Measurements from ENCODE around the gene GPRC5A.

The GPRC5A gene

DNA sequence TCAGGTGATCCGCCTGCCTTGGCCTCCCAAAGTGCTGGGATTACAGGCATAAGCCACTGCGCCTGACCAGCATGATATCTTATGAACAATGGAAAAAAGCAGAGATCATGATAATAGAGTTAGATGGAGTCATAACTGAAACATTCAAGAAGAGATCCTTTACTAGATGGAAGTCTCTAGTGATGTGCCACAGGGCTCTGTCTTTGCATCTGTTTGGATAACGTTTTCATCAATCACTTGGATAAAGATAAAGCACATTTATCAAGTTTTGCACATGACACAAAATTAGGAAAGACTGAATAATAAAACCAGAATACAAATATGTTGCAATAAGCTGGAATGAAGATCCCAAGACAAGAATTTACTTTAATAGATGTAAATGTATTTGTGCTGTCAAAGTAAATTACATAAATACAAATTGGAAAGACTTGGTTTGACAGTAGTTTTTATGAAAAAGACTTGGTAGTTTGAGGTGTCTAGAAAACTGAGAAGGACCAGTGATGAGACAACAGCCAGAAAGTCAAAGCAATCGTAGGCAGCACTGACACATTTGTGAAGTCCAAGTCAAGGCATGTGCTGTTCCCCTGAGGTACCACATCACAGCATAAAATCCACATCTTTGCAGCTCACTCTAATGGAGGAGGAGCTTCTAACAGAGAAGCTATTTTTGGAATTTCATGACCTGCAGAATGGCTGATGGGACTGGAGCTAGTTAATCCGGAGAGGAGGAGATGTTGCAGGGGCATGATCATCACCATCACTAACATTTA is 28.5 kb downstream of the GPRC5A start:
- Histone ChIP-seq H3K27ac (replicated peaks) (no peak overlapping the region), H3K4me3 (replicated peaks; ENCODE audit: insufficient read depth, low read length) (no peak overlapping the region), H3K27me3 (ENCODE audit: insufficient read depth, poor library complexity, severe bottlenecking) (no peaks in the 10 kb centered on the region)
- no peak for DNase-seq (ENCODE audit: low read depth in 1 of 2, low spot score in 1 of 2)
- TF ChIP-seq GABPA (IDR thresholded peaks at IDR 0.05; ENCODE audit: low read depth): no peak
- TF ChIP-seq, protein P1, sequence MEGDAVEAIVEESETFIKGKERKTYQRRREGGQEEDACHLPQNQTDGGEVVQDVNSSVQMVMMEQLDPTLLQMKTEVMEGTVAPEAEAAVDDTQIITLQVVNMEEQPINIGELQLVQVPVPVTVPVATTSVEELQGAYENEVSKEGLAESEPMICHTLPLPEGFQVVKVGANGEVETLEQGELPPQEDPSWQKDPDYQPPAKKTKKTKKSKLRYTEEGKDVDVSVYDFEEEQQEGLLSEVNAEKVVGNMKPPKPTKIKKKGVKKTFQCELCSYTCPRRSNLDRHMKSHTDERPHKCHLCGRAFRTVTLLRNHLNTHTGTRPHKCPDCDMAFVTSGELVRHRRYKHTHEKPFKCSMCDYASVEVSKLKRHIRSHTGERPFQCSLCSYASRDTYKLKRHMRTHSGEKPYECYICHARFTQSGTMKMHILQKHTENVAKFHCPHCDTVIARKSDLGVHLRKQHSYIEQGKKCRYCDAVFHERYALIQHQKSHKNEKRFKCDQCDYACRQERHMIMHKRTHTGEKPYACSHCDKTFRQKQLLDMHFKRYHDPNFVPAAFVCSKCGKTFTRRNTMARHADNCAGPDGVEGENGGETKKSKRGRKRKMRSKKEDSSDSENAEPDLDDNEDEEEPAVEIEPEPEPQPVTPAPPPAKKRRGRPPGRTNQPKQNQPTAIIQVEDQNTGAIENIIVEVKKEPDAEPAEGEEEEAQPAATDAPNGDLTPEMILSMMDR (IDR thresholded peaks at IDR 0.05; ENCODE audit: insufficient read depth, low read length): no peak
- TF ChIP-seq POLR2AphosphoS5 (IDR thresholded peaks at IDR 0.05; ENCODE audit: low read depth): no peak
- TF ChIP-seq, protein P2, sequence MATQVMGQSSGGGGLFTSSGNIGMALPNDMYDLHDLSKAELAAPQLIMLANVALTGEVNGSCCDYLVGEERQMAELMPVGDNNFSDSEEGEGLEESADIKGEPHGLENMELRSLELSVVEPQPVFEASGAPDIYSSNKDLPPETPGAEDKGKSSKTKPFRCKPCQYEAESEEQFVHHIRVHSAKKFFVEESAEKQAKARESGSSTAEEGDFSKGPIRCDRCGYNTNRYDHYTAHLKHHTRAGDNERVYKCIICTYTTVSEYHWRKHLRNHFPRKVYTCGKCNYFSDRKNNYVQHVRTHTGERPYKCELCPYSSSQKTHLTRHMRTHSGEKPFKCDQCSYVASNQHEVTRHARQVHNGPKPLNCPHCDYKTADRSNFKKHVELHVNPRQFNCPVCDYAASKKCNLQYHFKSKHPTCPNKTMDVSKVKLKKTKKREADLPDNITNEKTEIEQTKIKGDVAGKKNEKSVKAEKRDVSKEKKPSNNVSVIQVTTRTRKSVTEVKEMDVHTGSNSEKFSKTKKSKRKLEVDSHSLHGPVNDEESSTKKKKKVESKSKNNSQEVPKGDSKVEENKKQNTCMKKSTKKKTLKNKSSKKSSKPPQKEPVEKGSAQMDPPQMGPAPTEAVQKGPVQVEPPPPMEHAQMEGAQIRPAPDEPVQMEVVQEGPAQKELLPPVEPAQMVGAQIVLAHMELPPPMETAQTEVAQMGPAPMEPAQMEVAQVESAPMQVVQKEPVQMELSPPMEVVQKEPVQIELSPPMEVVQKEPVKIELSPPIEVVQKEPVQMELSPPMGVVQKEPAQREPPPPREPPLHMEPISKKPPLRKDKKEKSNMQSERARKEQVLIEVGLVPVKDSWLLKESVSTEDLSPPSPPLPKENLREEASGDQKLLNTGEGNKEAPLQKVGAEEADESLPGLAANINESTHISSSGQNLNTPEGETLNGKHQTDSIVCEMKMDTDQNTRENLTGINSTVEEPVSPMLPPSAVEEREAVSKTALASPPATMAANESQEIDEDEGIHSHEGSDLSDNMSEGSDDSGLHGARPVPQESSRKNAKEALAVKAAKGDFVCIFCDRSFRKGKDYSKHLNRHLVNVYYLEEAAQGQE (IDR thresholded peaks at IDR 0.05; ENCODE audit: insufficient replicate concordance, low read depth): no peak
- no peak for TF ChIP-seq SPI1 (IDR thresholded peaks at IDR 0.05; ENCODE audit: borderline replicate concordance, low read depth)

DNA sequence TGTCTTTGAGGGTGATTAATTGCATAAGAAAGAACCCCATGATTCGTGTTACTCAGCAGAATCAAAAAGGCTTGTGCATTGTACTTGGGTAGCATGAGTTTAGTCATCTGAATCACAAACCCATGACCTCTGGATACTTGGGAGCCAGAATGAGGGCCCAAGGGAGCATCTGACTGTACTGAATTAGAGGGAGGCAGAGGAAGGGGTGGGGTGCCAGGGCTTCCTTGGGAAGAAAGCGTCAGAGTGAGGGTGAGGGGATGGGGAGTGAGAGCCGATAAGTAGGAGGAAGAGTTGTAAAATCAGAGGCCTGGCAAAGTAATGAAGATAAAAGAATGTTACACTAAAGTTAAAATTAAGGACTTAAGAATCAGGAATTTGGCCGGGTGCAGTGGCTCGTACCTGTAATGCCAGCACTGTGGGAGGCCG is 30.8 kb downstream of the GPRC5A start:
- no peak overlapping the region for H3K27ac ChIP-seq (replicated peaks)
- H3K4me3 ChIP-seq (replicated peaks; ENCODE audit: insufficient read depth, low read length): no peak overlapping the region

DNA sequence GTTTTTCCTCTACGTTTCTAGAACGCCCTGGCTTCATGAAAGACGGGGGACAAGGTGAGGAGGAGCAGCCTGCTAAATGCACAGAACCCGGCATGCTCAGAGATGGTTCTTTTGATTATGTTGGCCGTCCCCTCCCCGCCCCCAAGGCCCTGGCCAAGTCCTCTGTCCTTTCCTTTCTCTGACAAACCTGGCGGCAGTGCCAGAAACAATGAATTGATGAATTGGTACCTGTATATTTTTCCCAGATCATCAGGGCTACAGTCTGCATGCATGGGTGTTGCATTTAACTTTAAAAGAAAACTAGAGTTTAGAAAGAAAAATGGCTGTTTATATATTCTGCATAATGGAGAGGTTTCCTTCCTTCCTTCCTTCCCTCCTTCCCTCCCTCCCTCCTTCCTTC is 31.6 kb downstream of the GPRC5A start:
- Histone ChIP-seq H3K4me3 (replicated peaks; ENCODE audit: insufficient read depth, low read length) (no peak overlapping the region), H3K27ac (replicated peaks) (no peak overlapping the region), H3K27me3 (ENCODE audit: insufficient read depth, poor library complexity, severe bottlenecking) (no peaks in the 10 kb centered on the region)
- DNase-seq (ENCODE audit: low read depth in 1 of 2, low spot score in 1 of 2): no peak
- no peak for TF ChIP-seq SPI1 (IDR thresholded peaks at IDR 0.05; ENCODE audit: borderline replicate concordance, low read depth)
- TF ChIP-seq POLR2AphosphoS5 (IDR thresholded peaks at IDR 0.05; ENCODE audit: low read depth): no peak
- TF ChIP-seq, protein P2 (IDR thresholded peaks at IDR 0.05; ENCODE audit: insufficient replicate concordance, low read depth): no peak
- TF ChIP-seq GABPA (IDR thresholded peaks at IDR 0.05; ENCODE audit: low read depth): no peak
- TF ChIP-seq, protein P1 (IDR thresholded peaks at IDR 0.05; ENCODE audit: insufficient read depth, low read length): no peak

More for the DNA sequence above, 30.8 kb downstream of the GPRC5A start:
- no peaks in the 10 kb centered on the region for H3K27me3 ChIP-seq (ENCODE audit: insufficient read depth, poor library complexity, severe bottlenecking)
- TF ChIP-seq, protein P2 (IDR thresholded peaks at IDR 0.05; ENCODE audit: insufficient replicate concordance, low read depth): no peak
- TF ChIP-seq SPI1 (IDR thresholded peaks at IDR 0.05; ENCODE audit: borderline replicate concordance, low read depth) (no peak), POLR2AphosphoS5 (IDR thresholded peaks at IDR 0.05; ENCODE audit: low read depth) (no peak), GABPA (IDR thresholded peaks at IDR 0.05; ENCODE audit: low read depth) (no peak)
- TF ChIP-seq, protein P1 (IDR thresholded peaks at IDR 0.05; ENCODE audit: insufficient read depth, low read length): no peak
- DNase-seq (ENCODE audit: low read depth in 1 of 2, low spot score in 1 of 2): no peak

All from HL-60 (cell line).